HepG2 (cell line): ENCODE results near the gene MORC4. TPM values are rescaled to one million over a fixed set of nuclear protein-coding genes. Genes with fewer than 3 reads are reported as not detected.

Source experiments
- CEBPG ChIP-seq: IDR thresholded peaks from 2 replicates; pipeline ENCODE4 v1.6.1; 2016
- FOSL2 ChIP-seq: sonication (generic); formaldehyde crosslinking; IDR thresholded peaks from 2 replicates; pipeline ENCODE4 v1.4.0; 2020; ENCODE audit warnings: missing genetic modification reagents
- FOXC1 ChIP-seq: sonication (generic); formaldehyde crosslinking; IDR thresholded peaks from 2 replicates; pipeline ENCODE4 v1.8.0; 2022; ENCODE audit warnings: mild to moderate bottlenecking, missing genetic modification reagents, borderline replicate concordance
- HNF4A ChIP-seq: sonication (generic); formaldehyde crosslinking; IDR thresholded peaks from 2 replicates; pipeline ENCODE4 v1.4.0; 2020; ENCODE audit warnings: missing genetic modification reagents
- ISX ChIP-seq: sonication (generic); formaldehyde crosslinking; conservative IDR thresholded peaks from 2 replicates; pipeline ENCODE4 v1.5.0; 2020; ENCODE audit warnings: missing genetic modification reagents
- KLF15 ChIP-seq: sonication (generic); formaldehyde crosslinking; IDR thresholded peaks from 2 replicates; pipeline ENCODE4 v1.8.1; 2023; ENCODE audit warnings: borderline replicate concordance, mild to moderate bottlenecking, inconsistent platforms, missing genetic modification reagents, mixed read lengths
- NR2F6 ChIP-seq, 2 experiments: IDR thresholded peaks; 2 replicates each; pipeline ENCODE4 v1.6.1; 2016; ENCODE audit warnings: antibody characterized with exemption in 1 of 2, mild to moderate bottlenecking in 1 of 2
- THAP11 ChIP-seq: IDR thresholded peaks from 2 replicates; pipeline ENCODE4 v1.6.1; 2016; ENCODE audit warnings: missing biosample characterization, missing genetic modification reagents
- ZC3H4 ChIP-seq: sonication (generic); formaldehyde crosslinking; IDR thresholded peaks from 2 replicates; pipeline ENCODE4 v1.4.0; 2020; ENCODE audit warnings: missing genetic modification reagents, borderline replicate concordance
- ZMYM3 ChIP-seq: sonication (generic); formaldehyde crosslinking; IDR thresholded peaks from 2 replicates; pipeline ENCODE4 v1.5.1; 2020; ENCODE audit warnings: mild to moderate bottlenecking, missing genetic modification reagents
- ZNF264 ChIP-seq: sonication (generic); formaldehyde crosslinking; IDR thresholded peaks from 2 replicates; pipeline ENCODE4 v1.4.0; 2020; ENCODE audit warnings: missing genetic modification reagents
- ZNF343 ChIP-seq: sonication (generic); formaldehyde crosslinking; IDR thresholded peaks from 2 replicates; pipeline ENCODE4 v1.4.0; 2020; ENCODE audit warnings: mild to moderate bottlenecking, missing genetic modification reagents
- ZNF891 ChIP-seq: sonication (generic); formaldehyde crosslinking; IDR thresholded peaks from 2 replicates; pipeline ENCODE4 v1.5.0; 2020; ENCODE audit warnings: mild to moderate bottlenecking, missing genetic modification reagents
- polyA plus RNA-seq, 8 experiments: library from polyadenylated mRNA; depleted of rRNA in 3 of 8; stranded (reverse) in 7 of 8; unstranded in 1 of 8; fragments of >200 nt; fragmentation: Illumina TruSeq in 4 of 8; extraction: Trizol in 4 of 8; gene quantifications; 2 replicates each; pipeline versions ENCODE4 v1.2.1 to v1.2.3, GENCODE V29; 2011 to 2016; ENCODE audit warnings: low read depth in 4 of 8, missing spikeins in 1 of 8, mixed read lengths in 1 of 8; ENCODE audit not compliant: insufficient read depth in 1 of 8
- total RNA-seq, 5 experiments: library from RNA; depleted of rRNA; stranded (reverse); fragments of >200 nt; fragmentation: Illumina TruSeq; extraction: Trizol; gene quantifications; 2 replicates each; pipeline ENCODE4 v1.2.3, GENCODE V29; 2016; ENCODE audit warnings: low read depth in 1 of 5
- TF ChIP-seq, protein P1 (sequence below): IDR thresholded peaks from 2 replicates; pipeline ENCODE4 v1.6.1; 2012; ENCODE audit warnings: low read depth, low read length, improper control_type of control experiment
- TF ChIP-seq, protein P2 (sequence below): sonication (generic); formaldehyde crosslinking; conservative IDR thresholded peaks from 2 replicates; pipeline ENCODE4 v1.4.0; 2020; ENCODE audit warnings: mild to moderate bottlenecking, missing genetic modification reagents, moderate library complexity
- TF ChIP-seq, protein P3 (sequence below): sonication (generic); formaldehyde crosslinking; IDR thresholded peaks from 2 replicates; pipeline ENCODE4 v1.8.0; 2022; ENCODE audit warnings: missing genetic modification reagents, mild to moderate bottlenecking, inconsistent platforms, borderline replicate concordance
- TF ChIP-seq, protein P4 (sequence below): sonication (generic); IDR thresholded peaks from 2 replicates; pipeline ENCODE4 v1.6.1; 2016; ENCODE audit warnings: low read depth, borderline replicate concordance
- TF ChIP-seq, protein P5 (sequence below): sonication (generic); formaldehyde crosslinking; IDR thresholded peaks from 2 replicates; pipeline ENCODE4 v1.5.1; 2020; ENCODE audit warnings: missing genetic modification reagents, mild to moderate bottlenecking, borderline replicate concordance
- TF ChIP-seq, protein P6 (sequence below): sonication (generic); formaldehyde crosslinking; IDR thresholded peaks from 2 replicates; pipeline ENCODE4 v1.4.0; 2020; ENCODE audit warnings: missing genetic modification reagents

Gene MORC4
- total and polyA plus RNA-seq, 2 of the 13 experiments (the other 11 are each of a cell fraction or from before 2014, with no cell fraction given), result 7.3 to 17.6 TPM

DNA sequence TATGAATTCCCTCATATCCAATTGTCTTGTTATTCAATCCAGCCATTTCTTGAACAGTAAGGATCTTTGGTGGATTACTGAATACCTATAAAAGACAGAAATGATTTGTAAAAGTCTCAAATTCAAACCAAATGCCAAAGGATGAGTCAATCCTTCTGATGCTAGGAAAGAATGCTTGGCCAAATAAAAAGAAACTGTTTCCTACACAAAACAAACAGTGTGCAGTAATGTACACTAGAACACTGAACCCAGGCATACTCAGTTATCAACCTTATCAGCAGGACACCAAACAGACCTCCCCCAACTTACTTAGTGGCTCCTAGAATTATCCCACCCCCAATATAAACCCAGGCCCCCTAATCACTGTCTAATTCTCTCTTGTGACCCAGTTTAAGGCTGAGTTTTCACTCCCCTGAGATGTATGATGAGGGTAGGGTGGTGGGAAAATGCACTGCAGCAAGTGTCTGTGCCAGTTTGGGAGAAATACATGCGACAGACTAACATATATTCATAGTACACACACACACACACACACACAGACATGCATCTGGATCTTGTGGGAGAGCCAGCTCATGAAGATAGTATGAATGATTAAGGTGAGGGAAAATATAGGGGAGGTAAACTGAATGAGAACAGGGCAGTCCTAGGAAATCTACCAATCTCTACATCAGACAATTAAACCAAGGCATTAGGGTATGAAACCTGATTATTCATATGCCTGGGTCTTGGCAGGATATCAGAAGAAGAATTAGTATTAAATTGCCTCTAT, 44.8 kb downstream of the MORC4 start (continued):
- no peak for TF ChIP-seq ZC3H4 (CRISPR knock-in tag)
- TF ChIP-seq ZNF264 (CRISPR knock-in tag), result no peak
- TF ChIP-seq FOSL2 (CRISPR knock-in tag), result peak; percentile 71
- TF ChIP-seq, protein P1, sequence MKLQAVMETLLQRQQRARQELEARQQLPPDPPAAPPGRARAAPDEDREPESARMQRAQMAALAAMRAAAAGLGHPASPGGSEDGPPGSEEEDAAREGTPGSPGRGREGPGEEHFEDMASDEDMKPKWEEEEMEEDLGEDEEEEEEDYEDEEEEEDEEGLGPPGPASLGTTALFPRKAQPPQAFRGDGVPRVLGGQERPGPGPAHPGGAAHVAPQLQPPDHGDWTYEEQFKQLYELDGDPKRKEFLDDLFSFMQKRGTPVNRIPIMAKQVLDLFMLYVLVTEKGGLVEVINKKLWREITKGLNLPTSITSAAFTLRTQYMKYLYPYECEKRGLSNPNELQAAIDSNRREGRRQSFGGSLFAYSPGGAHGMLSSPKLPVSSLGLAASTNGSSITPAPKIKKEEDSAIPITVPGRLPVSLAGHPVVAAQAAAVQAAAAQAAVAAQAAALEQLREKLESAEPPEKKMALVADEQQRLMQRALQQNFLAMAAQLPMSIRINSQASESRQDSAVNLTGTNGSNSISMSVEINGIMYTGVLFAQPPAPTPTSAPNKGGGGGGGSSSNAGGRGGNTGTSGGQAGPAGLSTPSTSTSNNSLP, result peak; percentile 34; the same call in 1 of the 2 replicates
- TF ChIP-seq, protein P2, sequence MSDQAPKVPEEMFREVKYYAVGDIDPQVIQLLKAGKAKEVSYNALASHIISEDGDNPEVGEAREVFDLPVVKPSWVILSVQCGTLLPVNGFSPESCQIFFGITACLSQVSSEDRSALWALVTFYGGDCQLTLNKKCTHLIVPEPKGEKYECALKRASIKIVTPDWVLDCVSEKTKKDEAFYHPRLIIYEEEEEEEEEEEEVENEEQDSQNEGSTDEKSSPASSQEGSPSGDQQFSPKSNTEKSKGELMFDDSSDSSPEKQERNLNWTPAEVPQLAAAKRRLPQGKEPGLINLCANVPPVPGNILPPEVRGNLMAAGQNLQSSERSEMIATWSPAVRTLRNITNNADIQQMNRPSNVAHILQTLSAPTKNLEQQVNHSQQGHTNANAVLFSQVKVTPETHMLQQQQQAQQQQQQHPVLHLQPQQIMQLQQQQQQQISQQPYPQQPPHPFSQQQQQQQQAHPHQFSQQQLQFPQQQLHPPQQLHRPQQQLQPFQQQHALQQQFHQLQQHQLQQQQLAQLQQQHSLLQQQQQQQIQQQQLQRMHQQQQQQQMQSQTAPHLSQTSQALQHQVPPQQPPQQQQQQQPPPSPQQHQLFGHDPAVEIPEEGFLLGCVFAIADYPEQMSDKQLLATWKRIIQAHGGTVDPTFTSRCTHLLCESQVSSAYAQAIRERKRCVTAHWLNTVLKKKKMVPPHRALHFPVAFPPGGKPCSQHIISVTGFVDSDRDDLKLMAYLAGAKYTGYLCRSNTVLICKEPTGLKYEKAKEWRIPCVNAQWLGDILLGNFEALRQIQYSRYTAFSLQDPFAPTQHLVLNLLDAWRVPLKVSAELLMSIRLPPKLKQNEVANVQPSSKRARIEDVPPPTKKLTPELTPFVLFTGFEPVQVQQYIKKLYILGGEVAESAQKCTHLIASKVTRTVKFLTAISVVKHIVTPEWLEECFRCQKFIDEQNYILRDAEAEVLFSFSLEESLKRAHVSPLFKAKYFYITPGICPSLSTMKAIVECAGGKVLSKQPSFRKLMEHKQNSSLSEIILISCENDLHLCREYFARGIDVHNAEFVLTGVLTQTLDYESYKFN (CRISPR knock-in tag), result peak; percentile 81
- TF ChIP-seq ZMYM3, result no peak
- peak; percentile 35; the same call in 1 of the 2 replicates for TF ChIP-seq CEBPG (CRISPR knock-in tag)
- TF ChIP-seq FOXC1 (CRISPR knock-in tag), result no peak
- TF ChIP-seq KLF15, result no peak
- TF ChIP-seq THAP11 (CRISPR knock-in tag), result no peak
- TF ChIP-seq NR2F6 (IDR thresholded peaks at IDR 0.05), result no peak
- TF ChIP-seq NR2F6 (CRISPR knock-in tag; IDR thresholded peaks at IDR 0.05), result no peak
- no peak for TF ChIP-seq ZNF343
- TF ChIP-seq, protein P3, sequence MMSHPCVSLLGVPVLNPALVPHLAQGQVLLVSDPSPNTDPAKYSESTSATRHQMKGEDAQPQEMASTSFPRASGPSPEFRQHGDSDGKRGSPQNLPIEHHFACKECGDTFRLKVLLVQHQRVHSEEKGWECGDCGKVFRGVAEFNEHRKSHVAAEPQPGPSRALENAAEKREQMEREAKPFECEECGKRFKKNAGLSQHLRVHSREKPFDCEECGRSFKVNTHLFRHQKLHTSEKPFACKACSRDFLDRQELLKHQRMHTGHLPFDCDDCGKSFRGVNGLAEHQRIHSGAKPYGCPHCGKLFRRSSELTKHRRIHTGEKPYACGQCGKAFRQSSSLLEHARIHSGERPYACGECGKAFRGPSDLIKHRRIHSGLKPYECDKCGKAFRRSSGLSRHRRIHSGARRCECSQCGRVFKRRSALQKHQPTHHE, result no peak
- TF ChIP-seq ZNF891 (CRISPR knock-in tag), result no peak
- TF ChIP-seq, protein P4, sequence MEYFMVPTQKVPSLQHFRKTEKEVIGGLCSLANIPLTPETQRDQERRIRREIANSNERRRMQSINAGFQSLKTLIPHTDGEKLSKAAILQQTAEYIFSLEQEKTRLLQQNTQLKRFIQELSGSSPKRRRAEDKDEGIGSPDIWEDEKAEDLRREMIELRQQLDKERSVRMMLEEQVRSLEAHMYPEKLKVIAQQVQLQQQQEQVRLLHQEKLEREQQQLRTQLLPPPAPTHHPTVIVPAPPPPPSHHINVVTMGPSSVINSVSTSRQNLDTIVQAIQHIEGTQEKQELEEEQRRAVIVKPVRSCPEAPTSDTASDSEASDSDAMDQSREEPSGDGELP, result no peak
- TF ChIP-seq, protein P5, sequence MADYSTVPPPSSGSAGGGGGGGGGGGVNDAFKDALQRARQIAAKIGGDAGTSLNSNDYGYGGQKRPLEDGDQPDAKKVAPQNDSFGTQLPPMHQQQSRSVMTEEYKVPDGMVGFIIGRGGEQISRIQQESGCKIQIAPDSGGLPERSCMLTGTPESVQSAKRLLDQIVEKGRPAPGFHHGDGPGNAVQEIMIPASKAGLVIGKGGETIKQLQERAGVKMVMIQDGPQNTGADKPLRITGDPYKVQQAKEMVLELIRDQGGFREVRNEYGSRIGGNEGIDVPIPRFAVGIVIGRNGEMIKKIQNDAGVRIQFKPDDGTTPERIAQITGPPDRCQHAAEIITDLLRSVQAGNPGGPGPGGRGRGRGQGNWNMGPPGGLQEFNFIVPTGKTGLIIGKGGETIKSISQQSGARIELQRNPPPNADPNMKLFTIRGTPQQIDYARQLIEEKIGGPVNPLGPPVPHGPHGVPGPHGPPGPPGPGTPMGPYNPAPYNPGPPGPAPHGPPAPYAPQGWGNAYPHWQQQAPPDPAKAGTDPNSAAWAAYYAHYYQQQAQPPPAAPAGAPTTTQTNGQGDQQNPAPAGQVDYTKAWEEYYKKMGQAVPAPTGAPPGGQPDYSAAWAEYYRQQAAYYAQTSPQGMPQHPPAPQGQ (CRISPR knock-in tag), result no peak
- TF ChIP-seq ISX (CRISPR knock-in tag), result no peak
- TF ChIP-seq HNF4A (CRISPR knock-in tag), result no peak
- TF ChIP-seq, protein P6, sequence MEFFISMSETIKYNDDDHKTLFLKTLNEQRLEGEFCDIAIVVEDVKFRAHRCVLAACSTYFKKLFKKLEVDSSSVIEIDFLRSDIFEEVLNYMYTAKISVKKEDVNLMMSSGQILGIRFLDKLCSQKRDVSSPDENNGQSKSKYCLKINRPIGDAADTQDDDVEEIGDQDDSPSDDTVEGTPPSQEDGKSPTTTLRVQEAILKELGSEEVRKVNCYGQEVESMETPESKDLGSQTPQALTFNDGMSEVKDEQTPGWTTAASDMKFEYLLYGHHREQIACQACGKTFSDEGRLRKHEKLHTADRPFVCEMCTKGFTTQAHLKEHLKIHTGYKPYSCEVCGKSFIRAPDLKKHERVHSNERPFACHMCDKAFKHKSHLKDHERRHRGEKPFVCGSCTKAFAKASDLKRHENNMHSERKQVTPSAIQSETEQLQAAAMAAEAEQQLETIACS (CRISPR knock-in tag), result no peak
